Right lobe of liver (tissue), 4 donors: Measurements from ENCODE around the gene UBE3B.

Source experiments
- CTCF ChIP-seq, 4 donors: fragments of 200-600 bp in 3 of 4; fragments of 450-650 bp in 1 of 4; IDR thresholded peaks; one replicate each; pipeline versions ENCODE4 v1.5.1 to v1.8.0; 2016 to 2022; ENCODE audit warnings: antibody characterized with exemption in 4 of 4, mild to moderate bottlenecking in 2 of 4
- POLR2A ChIP-seq: fragments of 450-650 bp; IDR thresholded peaks from one replicate; pipeline ENCODE4 v1.6.1; 2017; ENCODE audit warnings: antibody characterized with exemption, mild to moderate bottlenecking
- donor health status: DM: no; HTN: no; CAD: no.
- donor health status: DM: no; HTN: no; CAD: no.
- donor health status: DM: no; HTN: yes; CAD: no.

- TF ChIP-seq CTCF (IDR thresholded peaks at IDR 0.05) (no peak), POLR2A (no peak)
Measured at GRCh38 chr12:109575683-109576082, 98.2 kb downstream of the UBE3B start.
